Loucy (cell line): ENCODE results near the gene ARL3.

Experiments used
- EZH2phosphoT487 ChIP-seq: fragments of 200-600 bp; IDR thresholded peaks from 2 replicates; pipeline ENCODE4 v1.6.1; 2018; ENCODE audit warnings: antibody characterized with exemption, mild to moderate bottlenecking, moderate library complexity, borderline replicate concordance
- TF ChIP-seq, protein P1 (sequence below): fragments of 200-600 bp; sonication (generic); conservative IDR thresholded peaks from 2 replicates; pipeline ENCODE4 v1.5.1; 2014; ENCODE audit warnings: mild to moderate bottlenecking, antibody characterized with exemption, low read length

DNA sequence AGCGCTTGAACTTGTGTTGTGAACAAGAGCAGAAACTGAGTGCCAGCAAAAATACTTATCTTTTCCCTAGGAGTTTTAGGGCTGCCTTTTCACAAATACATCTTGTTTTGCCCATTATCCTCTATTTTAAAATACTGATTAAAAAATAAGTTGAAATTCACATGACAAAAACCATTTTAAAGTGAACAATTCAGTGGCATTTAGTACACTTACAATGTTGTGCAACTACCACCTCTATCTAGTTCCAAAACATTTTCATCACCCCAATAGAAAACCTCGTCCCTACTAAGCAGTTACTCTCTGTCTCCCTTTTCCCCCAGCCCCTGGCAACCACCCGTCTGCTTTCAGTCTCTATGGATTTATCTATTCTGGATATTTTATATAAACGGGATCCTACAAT is 31.0 kb upstream of the ARL3 start:
- TF ChIP-seq, protein P1, sequence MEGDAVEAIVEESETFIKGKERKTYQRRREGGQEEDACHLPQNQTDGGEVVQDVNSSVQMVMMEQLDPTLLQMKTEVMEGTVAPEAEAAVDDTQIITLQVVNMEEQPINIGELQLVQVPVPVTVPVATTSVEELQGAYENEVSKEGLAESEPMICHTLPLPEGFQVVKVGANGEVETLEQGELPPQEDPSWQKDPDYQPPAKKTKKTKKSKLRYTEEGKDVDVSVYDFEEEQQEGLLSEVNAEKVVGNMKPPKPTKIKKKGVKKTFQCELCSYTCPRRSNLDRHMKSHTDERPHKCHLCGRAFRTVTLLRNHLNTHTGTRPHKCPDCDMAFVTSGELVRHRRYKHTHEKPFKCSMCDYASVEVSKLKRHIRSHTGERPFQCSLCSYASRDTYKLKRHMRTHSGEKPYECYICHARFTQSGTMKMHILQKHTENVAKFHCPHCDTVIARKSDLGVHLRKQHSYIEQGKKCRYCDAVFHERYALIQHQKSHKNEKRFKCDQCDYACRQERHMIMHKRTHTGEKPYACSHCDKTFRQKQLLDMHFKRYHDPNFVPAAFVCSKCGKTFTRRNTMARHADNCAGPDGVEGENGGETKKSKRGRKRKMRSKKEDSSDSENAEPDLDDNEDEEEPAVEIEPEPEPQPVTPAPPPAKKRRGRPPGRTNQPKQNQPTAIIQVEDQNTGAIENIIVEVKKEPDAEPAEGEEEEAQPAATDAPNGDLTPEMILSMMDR, result no peak
- TF ChIP-seq EZH2phosphoT487, result no peak
